ENCODE results near the gene RHOA.

RHOA gene

GRCh38 chr3:49313896-49314688 is 97.7 kb downstream of the RHOA start:
- no peak for DNase-seq

DNA sequence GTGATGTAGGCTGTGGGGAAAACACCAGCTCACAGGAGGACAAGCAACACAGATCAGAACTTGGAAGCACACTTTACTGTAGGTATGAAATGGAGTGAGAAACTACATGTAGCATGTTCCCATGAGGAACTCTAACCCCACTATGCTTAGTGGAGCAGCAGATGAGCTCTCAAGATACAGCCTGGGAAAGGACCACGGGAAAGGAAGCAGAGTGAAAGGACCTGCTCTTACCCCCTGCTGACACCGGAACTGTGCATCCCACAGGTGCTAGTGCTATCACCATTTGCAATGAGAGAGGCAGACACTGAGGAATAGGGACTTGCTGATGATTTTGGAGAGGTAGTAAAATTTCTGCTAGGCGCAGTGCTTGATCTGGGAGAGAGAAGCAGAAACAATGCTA is 100.5 kb downstream of the RHOA start:
- no peak for DNase-seq

DNA sequence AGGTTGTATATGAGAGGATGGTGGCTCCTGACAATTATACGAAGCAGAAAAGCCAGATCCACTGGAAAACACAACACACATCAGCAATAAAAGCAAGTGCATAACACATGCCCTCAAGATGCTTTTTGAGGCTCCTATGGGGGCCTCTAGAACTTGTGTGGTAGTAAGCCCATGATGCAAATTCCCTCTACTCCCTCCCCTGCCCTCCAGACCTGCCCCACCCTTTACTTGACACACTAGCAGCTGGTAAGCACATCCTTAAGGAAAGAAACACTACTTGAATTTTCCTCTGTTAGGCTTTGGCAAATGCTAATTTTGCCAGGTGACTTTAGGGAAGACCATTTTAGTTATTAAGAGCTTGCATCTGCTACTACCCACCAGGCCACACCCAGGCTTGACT is 101.1 kb downstream of the RHOA start:
- DNase-seq = no peak
